Measurements from ENCODE around the gene TLX3.
"Not testable (repeated sequence)": the region's sequence is repeated elsewhere in the genome, so short reads cannot be mapped to it uniquely, and the experiment has no call there.

TLX3 gene

DNA sequence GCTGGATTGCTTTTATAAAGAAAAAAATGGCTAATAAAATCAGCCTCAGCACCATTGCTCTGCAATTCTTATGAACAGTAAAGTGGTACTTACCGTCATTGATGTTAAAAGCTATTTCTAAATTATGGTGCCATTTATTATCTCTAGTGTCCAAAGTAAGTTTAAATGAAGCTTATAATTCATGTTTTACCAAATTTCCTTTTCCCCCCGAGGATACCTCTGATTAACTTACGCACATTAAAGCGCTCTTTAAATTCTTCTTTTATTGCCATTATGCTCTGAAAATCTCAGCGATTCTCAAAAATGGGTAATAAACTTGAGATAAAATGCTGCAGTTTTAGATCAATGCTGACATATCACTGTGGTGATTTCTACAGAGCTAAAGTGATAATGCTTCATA, 13.5 kb downstream of the TLX3 start:
- DNase-seq (ENCODE audit: low read depth in 2 of 2, low spot score in 1 of 2), result no peak

DNA sequence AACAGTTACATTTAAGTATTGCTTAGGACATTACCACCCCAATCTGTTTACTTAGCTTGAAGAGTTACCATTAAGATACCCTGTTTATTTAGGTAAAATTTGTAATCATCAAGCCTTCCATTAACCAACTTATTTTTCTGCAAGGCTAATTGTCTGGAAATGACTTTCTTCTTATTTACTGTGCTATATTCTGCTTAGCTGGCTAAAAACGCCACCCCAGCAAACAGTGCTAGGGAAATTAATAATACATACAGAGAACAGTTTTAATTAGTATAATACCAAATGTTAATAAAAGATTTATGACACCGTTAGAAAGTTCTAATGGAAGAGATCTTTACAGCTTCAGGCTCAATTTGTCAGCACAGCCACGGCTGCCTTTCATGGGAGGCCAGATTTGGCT, 14.0 kb downstream of the TLX3 start:
- no peak for DNase-seq (ENCODE audit: low read depth in 2 of 2, low spot score in 1 of 2)

DNA sequence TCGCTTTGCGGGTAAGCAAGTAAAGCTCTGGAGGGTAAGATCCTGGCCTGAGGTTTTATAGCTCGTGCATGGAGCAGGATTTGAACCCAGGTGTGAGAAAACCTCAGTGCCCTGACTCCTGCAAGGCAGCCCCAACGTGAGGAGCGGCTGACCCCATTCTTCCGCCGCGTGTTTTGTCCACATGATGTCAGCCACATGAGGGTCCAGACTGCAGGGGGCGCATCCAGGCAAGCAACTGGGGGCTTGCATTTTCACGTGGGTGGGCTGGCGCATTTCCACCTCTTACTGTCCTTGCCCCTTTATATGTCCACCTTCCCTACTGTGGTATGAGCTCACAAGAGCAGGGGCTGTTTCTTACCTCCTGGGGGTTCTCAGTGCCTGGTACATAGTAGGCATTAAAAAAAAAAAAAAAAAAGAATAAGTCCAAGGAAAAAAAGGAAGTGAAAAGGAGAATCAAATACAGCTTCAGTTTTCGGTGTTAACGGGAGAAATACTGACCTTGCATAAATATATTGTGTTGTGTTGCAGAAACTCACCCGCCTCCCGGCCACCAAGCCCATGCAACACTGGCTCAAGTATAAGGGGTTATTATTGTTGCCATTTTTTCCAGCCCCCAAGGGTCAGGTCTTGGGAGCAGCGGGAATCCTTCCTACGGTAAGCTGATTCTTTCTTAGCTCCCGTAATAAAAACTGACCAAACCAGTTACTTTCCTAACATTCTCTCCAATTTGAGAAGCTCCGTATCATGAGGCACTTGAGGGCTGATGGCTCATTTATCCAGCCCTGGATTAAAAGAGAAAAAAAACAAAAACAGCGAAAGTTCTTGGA, 15.0 kb downstream of the TLX3 start:
- no peak for DNase-seq (ENCODE audit: low read depth in 2 of 2, low spot score in 1 of 2)

GRCh38 chr5:171330021-171330420, 21.0 kb downstream of the TLX3 start:
- DNase-seq (ENCODE audit: low read depth in 2 of 2, low spot score in 1 of 2), result no peak

DNA sequence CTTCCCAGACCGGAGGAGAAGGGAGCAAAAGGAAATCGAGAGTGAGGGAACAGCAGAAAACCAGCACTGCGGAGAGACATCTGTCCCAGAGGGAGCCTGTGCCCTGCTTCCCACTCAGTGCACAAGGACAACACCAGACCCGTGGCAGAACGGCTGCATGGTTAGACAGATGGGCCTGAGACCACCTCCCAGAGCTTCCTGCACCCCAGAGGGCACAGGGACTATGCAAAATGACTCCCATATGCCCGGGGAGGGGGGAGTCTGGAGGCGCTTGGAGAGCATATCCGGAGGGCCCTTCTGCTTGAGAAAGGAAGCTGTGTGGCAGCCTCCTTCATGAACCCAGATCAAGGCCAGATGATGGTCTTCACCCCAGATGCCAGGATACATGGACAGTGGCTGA, 26.6 kb downstream of the TLX3 start:
- no peak for DNase-seq (ENCODE audit: low read depth in 2 of 2, low spot score in 1 of 2)

DNA sequence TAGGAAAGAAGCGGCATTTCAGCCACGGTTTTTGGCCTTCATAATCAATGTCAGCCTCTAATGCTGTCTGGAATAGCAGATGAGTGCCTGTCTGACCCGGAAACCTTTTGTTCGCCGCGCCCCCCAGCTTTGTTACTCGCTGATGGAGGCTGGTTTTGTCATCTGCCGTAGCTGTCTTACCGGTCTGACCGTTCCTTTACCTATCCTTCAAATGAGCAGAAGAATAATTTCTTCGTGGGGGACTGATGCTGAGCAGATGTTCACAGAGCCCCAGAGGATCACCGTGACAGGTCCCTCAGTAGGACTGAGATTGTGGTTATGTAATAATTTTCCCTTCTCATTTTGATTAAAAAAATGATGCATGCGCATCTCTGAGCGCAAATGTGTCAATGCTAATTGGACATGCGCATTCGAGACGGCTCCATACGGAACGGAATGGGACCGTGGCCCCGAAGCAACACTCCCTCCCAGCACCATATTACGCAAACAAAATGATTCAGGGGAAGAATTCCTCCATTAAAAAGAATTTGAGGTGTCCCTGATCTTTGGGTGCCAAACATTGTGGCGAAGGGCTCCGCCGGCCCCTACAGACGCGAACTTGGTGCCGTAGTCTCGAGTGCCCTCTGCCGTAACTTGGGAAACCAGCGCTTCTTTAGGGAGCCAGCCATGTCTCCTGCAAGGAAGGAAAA, 27.6 kb downstream of the TLX3 start:
- DNase-seq (ENCODE audit: low read depth in 2 of 2, low spot score in 1 of 2), result no peak

DNA sequence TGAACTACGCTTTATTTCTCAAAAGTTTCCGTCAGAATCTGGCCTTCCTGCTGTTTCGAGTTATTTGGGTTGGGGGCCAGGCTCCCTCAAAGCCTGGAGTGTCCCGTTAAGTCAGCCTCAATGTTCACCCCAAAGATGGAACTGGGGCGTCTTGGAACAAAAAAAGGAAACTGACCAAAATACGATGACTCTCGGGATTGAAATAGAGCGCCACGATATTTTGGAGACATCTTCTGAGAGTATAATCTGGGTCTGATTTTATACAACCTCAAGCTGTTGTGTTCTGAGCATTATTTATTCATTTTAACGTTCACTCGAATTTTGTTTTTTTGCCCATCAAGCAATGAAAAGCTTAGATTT, 28.1 kb downstream of the TLX3 start:
- DNase-seq (ENCODE audit: low read depth in 2 of 2, low spot score in 1 of 2), result no peak

DNA sequence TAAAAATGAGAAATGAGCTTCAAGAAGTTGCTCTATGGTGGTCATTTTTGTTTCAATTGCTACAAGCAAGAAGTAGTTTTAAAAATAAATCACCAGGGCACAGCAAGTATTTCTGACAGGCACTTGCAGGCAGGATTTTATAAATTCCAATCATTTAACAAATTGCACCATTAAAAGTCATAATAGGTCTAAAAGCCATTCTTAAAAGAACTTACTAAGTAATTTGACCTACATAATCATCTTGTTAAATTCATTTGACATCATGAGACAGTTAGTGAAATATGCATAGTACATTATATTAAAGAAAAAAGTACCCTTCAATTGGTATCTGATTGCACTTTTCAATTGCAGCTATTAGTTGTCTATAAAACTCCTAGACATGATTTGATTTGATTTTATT, 31.0 kb downstream of the TLX3 start:
- DNase-seq (ENCODE audit: low read depth in 2 of 2, low spot score in 1 of 2), result no peak

GRCh38 chr5:171340491-171340890, 31.4 kb downstream of the TLX3 start:
- DNase-seq (ENCODE audit: low read depth in 2 of 2, low spot score in 1 of 2), result no peak

GRCh38 chr5:171342362-171343111, 33.5 kb downstream of the TLX3 start:
- no peak for DNase-seq (ENCODE audit: low read depth in 2 of 2, low spot score in 1 of 2)

GRCh38 chr5:171344936-171345608, 36.0 kb downstream of the TLX3 start:
- no peak for DNase-seq (ENCODE audit: low read depth in 2 of 2, low spot score in 1 of 2)

DNA sequence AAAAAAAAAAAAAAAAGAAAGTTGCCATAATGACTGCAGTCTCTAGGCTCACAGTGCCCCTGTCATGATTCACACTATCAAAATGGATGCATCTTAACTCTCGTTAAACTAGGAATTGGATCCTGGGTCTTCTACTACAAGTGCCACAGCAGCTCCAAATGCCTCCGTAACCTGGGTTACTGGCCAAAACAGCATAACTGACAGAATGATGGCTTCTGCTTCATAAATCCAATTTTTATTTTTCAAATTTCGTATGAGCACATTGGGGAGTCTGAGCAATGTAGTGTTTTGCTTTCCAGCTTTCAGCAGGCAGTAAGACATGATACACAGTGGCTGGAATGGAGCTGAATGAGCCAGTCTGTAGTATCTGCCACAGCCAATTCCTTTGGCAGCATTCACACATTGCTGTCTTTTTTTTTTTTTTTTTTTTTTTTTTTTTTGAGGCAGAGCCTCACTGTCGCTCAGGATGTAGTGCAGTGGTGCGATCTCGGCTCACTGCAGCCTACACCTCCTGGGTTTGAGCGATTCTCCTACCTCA, 42.6 kb downstream of the TLX3 start:
- no peak for DNase-seq (ENCODE audit: low read depth in 2 of 2, low spot score in 1 of 2)

DNA sequence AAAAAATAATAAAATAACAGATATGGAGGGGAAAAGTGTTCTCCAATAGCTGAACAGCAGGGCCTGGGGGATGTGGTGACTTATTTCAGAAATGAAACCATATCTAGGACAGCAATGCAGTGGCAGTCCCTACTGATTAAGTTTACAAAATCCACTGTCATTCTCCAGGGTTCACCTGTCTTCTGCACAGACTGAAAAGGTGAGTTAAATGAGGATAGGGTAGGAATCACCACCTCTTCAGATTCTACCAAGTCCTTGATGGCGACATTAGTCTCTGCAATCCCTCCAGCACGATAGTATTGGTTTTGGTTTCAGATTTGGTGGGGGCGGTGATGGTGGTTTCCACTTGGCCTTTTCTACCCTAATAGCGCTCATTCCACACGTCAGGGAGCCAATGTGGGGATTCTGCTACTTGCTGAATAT, 46.3 kb downstream of the TLX3 start:
- DNase-seq (ENCODE audit: low read depth in 2 of 2, low spot score in 1 of 2), result no peak

DNA sequence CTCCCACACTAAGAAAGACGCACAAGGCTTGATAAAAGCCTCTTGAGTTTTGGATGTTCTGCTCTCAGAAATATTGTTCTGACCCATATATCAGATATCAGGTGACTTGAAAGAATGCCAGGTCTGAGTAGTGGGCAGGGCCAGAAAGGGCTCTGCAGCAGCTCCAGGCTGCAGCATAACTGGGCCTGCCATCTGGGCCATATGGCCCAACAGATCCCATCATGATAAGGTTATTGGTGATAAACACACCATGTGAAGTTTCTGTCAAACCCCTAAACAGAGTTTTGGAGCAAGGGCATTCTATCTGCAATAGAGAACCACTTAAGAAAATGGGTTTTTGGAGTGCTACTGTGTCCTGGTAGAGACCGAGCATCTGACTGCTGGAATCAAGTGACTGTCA, 48.8 kb downstream of the TLX3 start:
- no peak for DNase-seq (ENCODE audit: low read depth in 2 of 2, low spot score in 1 of 2)

- not testable (repeated sequence) for DNase-seq (ENCODE audit: low read depth in 2 of 2, low spot score in 1 of 2)
Measured at GRCh38 chr5:171361151-171361550, 52.1 kb downstream of the TLX3 start.
